Mucosa of descending colon (tissue), 3 donors: Measurements from ENCODE around the gene ZNF627. TPM values are rescaled to one million over a fixed set of nuclear protein-coding genes. Genes with fewer than 3 reads are reported as not detected.
"Not testable (repeated sequence)": the region's sequence is repeated elsewhere in the genome, so short reads cannot be mapped to it uniquely, and the experiment has no call there.

Experiments used
- ATAC-seq: fragments of 200-7000 bp; cut with Tn5 transposase; one replicate; pipeline ENCODE4 v1.9.1; 2020; ENCODE audit warnings: mild to moderate bottlenecking, moderate library complexity
- DNase-seq, 3 donors: peaks; one replicate each; pipeline ENCODE4 v3.0.0-alpha.2; 2020
- H3K36me3 ChIP-seq: fragments of 200-600 bp; one replicate; pipeline ENCODE4 v1.8.0; 2021; ENCODE audit warnings: low read depth, mild to moderate bottlenecking
- H3K4me1 ChIP-seq: fragments of 200-600 bp; one replicate; pipeline ENCODE4 v1.8.0; 2021; ENCODE audit warnings: low read depth, mild to moderate bottlenecking
- H3K4me3 ChIP-seq: fragments of 200-600 bp; one replicate; pipeline ENCODE4 v1.8.0; 2021; ENCODE audit warnings: mild to moderate bottlenecking
- H3K9me3 ChIP-seq: fragments of 200-600 bp; one replicate; pipeline ENCODE4 v1.8.0; 2021; ENCODE audit warnings: mild to moderate bottlenecking
- CTCF ChIP-seq: fragments of 200-600 bp; IDR thresholded peaks from one replicate; pipeline ENCODE4 v1.8.0; 2022; ENCODE audit warnings: antibody characterized with exemption, mild to moderate bottlenecking
- intact Hi-C, 2 donors: fragments of 100-400 bp; cut with DNase I in 1 of 2; cut with micrococcal nuclease in 1 of 2; formaldehyde crosslinking; loops; one replicate each; pipeline versions ENCODE4 v1.11.0 to v1.11.1; 2022; cut with DNase I, micrococcal nuclease
- total RNA-seq, 3 donors: library from RNA; stranded (reverse); fragmentation: NEBNext Ultra II Directional in 2 of 3; extraction: Animal tissue kit (Norgen Biotek cat#: 25700) in 2 of 3; gene quantifications; one replicate each; pipeline versions ENCODE4 v1.2.1 to v1.2.4, GENCODE V29; 2021 to 2023
- donor health status: DM: no; HTN: no; CAD: no; lungs with moderate emphysema.
- donor health status: DM: no; HTN: no; CAD: no.
- donor health status: DM: no; HTN: yes; CAD: no.

The ZNF627 gene
- total RNA-seq, 3 donors from 2014 or later: 8.7 to 10.9 (median 10.5) TPM

- DNase-seq (no peak), ATAC-seq (no peak)
- no peak for TF ChIP-seq CTCF
- no peaks in the 10 kb centered on the region for H3K4me1 ChIP-seq
- intact Hi-C loops: loop anchor here in 1 of 2 donors (10.0 kb wide), 1 partner anchor 75 kb away; no protein-coding TSS in a partner anchor
- H3K4me3 ChIP-seq: no peak overlapping the region
- H3K9me3 ChIP-seq: no peaks in the 10 kb centered on the region
- no peaks in the 10 kb centered on the region for H3K36me3 ChIP-seq
These were observed 27.2 kb upstream of the ZNF627 start for GRCh38 chr19:11570039-11570462.

GRCh38 chr19:11573354-11573753 is 23.9 kb upstream of the ZNF627 start:
- H3K4me1 ChIP-seq, H3K4me3 ChIP-seq, DNase-seq, ATAC-seq, H3K36me3 ChIP-seq, H3K9me3 ChIP-seq: not testable (repeated sequence)
- intact Hi-C loops: loop anchor here in 1 of 2 donors (10.0 kb wide), 1 partner anchor 79 kb away; no protein-coding TSS in a partner anchor

DNA sequence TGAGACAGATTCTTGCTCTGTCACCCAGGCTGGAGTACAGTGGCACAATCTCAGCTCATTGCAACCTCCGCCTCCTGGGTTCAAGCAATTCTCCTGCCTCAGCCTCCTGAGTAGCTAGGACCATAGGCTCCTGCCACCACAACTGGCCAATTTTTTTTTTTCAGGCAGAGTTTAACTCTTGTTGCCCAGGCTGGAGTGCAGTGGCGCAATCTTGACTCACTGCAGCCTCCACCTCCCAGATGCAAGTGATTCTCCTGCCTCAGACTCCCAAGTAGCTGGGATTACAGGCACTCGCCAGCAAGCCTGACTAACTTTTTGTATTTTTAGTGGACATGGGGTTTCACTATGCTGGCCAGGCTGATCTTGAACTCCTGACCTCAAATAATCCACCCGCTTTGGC is 23.5 kb upstream of the ZNF627 start:
- not testable (repeated sequence) for H3K36me3 ChIP-seq, ATAC-seq, H3K4me3 ChIP-seq, DNase-seq, H3K4me1 ChIP-seq, H3K9me3 ChIP-seq
- intact Hi-C loops: loop anchor here in 1 of 2 donors (10.0 kb wide), 1 partner anchor 79 kb away; no protein-coding TSS in a partner anchor

GRCh38 chr19:11574689-11575088 is 22.6 kb upstream of the ZNF627 start:
- TF ChIP-seq CTCF: no peak
- Histone ChIP-seq H3K9me3 (no peaks in the 10 kb centered on the region), H3K36me3 (no peaks in the 10 kb centered on the region), H3K4me1 (peaks cover 2% of the 10 kb centered on the region), H3K4me3 (no peak overlapping the region)
- ATAC-seq (no peak), DNase-seq (no peak)
- intact Hi-C loops: loop anchor here in 1 of 2 donors (10.0 kb wide), 1 partner anchor 80 kb away; no protein-coding TSS in a partner anchor

- Histone ChIP-seq H3K4me3 (no peak overlapping the region), H3K36me3 (no peaks in the 10 kb centered on the region), H3K9me3 (no peaks in the 10 kb centered on the region), H3K4me1 (peaks cover 2% of the 10 kb centered on the region)
- no peak for ATAC-seq
- no peak for DNase-seq
- intact Hi-C loops: loop anchor here in 1 of 2 donors (10.0 kb wide), 1 partner anchor 81 kb away; no protein-coding TSS in a partner anchor
- no peak for TF ChIP-seq CTCF
These were observed 21.1 kb upstream of the ZNF627 start for GRCh38 chr19:11576227-11576626.

GRCh38 chr19:11577451-11578257 is 19.6 kb upstream of the ZNF627 start, which contains the start of gene ACP5:
TSS of gene ACP5 (minus strand) at chr19:11577645. CDS start at chr19:11577317, 328 bp downstream.
- Histone ChIP-seq H3K4me1 (peaks cover 2% of the 10 kb centered on the region), H3K9me3 (no peaks in the 10 kb centered on the region), H3K36me3 (no peaks in the 10 kb centered on the region), H3K4me3 (no peak within 1 kb of the TSS)
- peak; percentile 35 for ATAC-seq
- intact Hi-C loops: loop anchor here in 1 of 2 donors (10.0 kb wide), 1 partner anchor 83 kb away; no protein-coding TSS in a partner anchor
- DNase-seq: peak in 2 of 3 donors; percentile 35 to 40
- TF ChIP-seq CTCF: no peak
